CD4-positive, alpha-beta T cell treated with Interleukin-17A for 4 hours (primary cell): Measurements from ENCODE around the gene PPIL4.

ENCODE experiments used
- DNase-seq: peaks from one replicate; pipeline ENCODE4 v3.0.0-alpha.2; 2020; ENCODE audit warnings: mixed read lengths

Gene PPIL4

DNA sequence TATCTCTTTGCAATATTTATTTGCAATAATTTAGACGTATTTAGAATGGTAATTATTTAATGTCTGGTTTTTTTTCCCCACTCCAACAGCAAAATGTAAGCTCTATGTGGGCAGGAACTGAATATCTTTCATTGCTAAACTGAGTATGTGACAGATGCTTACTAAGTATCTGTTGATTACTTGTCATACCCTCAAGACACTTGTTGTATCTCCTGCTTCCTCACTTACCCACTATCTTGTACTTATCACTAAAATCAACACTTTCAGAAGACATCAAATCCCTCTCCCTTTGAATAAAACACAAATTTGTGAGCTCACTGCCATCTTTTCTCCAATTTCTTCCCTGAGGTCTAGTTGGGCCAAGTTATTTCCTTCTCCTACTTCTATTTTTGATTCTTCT, 30.3 kb downstream of the PPIL4 start:
- DNase-seq: no peak

GRCh38 chr6:149513915-149514314, 31.9 kb downstream of the PPIL4 start:
- no peak for DNase-seq

- no peak for DNase-seq
These were observed 34.9 kb downstream of the PPIL4 start for GRCh38 chr6:149510793-149511512.

DNA sequence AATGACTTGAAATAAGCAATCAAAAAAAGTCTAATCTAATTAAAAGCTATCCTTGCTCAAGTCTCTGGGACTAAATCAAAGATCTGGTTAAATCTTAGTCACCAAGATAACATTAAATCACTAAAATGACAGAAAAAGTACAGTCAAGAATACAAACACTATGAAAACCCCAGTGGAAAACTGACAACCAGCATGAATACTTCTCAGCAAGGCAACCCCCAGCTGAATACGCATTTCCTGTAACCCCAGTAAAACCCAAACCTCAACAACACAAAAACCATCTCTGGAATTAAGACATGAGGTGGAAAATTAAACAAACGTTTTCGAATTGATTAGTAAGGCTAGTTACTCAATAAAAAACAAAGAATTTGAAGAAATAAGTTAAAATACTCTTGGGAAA, 37.4 kb downstream of the PPIL4 start:
- DNase-seq: peak; percentile 51

- DNase-seq: no peak
These were observed 42.0 kb downstream of the PPIL4 start for GRCh38 chr6:149503872-149504271.

- DNase-seq: no peak
These were observed 42.6 kb downstream of the PPIL4 start for GRCh38 chr6:149503276-149503675.

DNA sequence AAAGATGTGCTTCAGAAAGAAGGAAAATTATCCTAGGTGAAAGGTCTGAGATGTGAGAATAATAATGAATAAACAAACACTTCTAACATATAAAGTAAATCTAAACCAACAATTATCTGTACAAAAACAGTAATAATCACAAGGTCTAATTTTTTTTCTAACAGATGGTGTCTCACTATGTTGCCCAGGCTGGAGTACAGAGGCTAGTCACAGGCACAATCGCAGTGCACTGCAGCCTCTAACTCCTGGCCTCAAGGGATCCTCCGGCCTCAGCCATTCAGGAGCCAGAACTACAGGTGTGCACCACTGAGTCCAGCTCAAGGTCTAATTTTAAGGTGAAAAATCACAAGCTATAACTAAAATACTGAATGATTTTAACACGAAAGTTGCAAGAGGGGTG, 44.1 kb downstream of the PPIL4 start:
- DNase-seq: no peak

- no peak for DNase-seq
These were observed 44.6 kb downstream of the PPIL4 start for GRCh38 chr6:149501201-149501600.

GRCh38 chr6:149500096-149500495, 45.7 kb downstream of the PPIL4 start:
- DNase-seq: no peak

DNA sequence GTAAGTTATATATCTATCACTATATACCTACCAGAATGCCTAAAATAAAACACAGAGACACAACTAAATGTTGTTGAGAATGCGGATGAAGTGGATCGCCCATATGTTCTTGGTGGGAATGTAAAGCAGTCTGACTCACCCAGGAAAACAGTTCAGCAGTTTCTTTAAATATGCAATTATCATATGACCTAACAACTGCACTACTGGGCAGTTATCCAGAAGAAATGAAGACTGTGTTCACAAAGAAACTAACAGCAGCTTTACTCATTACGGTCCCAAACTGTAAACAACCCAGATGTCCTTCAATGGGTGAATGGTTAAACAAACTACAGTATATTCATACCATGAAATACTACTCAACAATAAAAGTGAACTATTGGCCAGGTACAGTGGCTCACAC, 46.8 kb downstream of the PPIL4 start:
- no peak for DNase-seq

DNA sequence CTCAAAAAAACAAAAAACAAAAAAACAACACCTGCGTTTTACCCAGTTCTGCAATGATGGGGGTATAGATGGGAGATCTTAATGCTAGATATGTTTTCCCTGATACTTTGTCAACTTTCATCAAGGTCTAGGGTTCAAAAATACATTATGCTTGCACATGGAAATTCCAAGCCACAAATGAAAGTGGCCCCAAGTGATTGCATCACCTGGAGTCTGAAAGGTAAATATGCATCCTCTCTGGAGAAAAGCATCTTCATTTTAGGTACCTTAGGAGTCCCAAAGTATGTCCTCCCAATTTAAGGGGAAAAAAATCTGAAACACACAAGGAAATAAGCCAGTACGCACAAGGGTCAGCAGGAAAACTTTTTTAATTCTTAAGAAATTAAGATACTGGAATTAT, 48.5 kb downstream of the PPIL4 start:
- no peak for DNase-seq

- peak; percentile 34 for DNase-seq
These were observed 49.2 kb downstream of the PPIL4 start for GRCh38 chr6:149496597-149496996.

GRCh38 chr6:149495349-149496016, 50.4 kb downstream of the PPIL4 start:
- peak; percentile 52 for DNase-seq

DNA sequence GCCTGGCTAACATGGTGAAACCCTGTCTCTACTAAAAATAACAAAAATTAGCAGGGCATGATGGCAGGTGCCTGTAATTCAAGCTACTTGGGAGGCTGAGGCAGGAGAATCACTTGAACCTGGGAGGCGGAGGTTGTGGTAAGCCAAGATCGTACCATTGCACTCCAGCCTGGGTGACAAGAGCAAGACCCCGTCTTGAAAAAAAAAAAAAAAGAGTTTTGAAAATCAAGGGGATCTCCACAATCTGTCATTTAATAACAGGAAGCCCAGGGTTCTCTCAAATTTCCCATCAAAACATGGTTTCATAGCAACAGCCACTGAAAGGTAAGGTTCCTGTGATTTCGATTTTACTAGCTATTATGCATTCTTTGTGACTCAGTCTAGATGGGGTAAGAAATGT, 51.0 kb downstream of the PPIL4 start:
- DNase-seq: peak; percentile 49

DNA sequence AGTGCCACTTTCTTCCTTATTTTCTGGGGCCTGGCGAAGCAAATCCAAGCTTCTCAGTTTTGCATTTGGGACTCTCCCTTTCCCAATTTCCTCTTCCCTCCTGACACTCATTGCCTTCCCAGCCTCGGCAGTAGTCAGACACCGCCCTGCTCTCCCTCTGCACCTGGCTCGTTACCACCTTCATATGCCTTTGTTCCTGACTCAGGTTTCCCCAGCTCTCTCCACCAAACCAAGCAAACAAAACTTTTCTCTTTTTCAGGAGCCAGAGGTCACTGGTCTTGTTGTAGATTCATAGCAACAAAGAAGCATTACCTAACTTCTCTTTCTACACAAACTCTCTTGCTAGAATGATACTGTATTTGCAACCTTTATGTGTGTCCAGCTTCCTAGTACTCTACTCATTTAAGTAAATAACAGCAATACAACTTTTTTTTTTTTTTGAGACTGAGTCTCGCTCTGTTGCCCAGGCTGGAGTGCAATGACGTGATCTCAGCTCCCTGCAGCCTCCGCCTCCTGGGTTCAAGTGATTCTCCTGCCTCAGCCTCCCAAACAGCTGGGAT, 52.0 kb downstream of the PPIL4 start:
- DNase-seq: no peak

- DNase-seq: peak; percentile 33
These were observed 53.0 kb downstream of the PPIL4 start for GRCh38 chr6:149492798-149493343.

GRCh38 chr6:149489967-149490366, 55.9 kb downstream of the PPIL4 start:
- DNase-seq: no peak

GRCh38 chr6:149488815-149489214, 57.0 kb downstream of the PPIL4 start:
- peak; percentile 75 for DNase-seq

DNA sequence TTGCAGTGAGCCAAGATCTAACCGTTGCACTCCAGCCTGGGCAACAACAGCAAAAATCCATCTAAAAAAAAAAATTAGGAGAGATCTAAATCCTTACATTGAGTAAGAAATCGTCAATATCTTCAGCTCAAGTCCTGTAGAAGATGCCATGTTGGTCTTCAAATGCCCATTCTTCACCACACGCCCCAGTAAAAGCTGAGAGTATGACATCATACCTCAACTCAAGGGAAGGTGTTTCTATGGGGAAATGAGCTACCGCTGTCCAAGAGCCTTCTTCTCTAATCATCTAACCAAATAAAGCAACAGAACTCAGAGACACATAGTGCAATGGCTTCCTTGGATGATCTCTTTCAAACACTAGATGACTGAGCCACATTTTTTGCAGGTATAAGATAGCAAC, 58.5 kb downstream of the PPIL4 start:
- no peak for DNase-seq

GRCh38 chr6:149484733-149485700, 60.8 kb downstream of the PPIL4 start, which contains the start of gene ZC3H12D:
TSS of gene ZC3H12D (minus strand) at chr6:149485014. CDS start at chr6:149474543, 10,471 bp downstream.
- DNase-seq: peak; percentile 88

DNA sequence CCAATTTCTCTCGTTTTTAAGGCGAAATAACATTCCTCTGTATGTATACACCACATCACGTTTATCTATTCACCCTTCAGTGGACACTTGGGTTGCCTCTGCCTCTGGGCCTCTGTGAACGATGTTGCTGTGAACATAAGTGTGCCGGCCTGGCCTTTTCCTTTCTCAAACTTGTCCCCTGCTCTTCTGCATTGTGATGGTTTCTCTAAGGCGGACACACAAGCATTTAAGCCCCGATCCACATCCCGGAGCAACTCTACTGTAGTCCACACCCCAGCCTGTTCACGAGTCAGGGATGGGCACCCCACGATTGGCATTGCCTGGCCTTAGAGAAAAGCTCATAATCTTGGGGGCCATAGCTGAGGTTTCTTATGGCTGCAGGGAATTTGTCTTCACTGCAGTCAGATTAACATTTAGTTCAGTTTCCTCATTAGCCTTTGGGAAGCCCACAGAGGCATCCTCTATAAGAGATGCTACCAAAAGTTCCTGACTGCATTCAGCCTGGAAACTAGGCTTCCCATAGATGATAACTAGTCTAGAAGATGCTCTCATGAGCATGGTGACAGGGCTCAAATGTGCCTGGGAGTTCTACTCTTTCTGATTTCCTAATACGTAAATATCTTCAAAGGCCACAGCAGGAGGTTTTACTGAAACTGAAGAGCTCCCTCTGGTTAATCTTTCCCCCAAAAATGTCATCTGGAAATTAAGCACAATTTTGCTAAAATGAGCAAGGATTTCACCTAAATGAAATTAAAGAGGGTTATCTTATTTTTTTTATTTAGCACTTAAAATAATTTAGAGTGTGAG, 61.8 kb downstream of the PPIL4 start:
- DNase-seq: no peak

DNA sequence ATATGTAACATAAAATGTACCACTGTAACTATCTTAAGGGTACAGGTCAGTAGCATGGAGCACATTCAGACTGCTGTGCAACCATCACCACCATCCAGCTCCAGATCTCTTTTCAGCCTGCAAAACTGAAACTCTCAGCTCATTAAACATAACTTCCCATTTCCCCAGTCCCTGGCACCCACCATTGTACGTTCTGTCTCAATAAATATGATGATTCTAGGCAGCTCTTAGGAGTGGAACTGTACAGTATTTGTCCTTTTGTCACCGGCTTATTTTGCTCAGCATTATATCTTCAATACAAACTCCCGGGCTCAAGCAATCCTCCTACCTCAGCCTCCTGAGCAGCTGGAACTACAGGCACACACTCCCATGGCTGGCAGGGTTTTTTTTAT, 62.5 kb downstream of the PPIL4 start:
- DNase-seq: no peak
